Measurements from ENCODE around the gene EDNRB. TPM values are rescaled to one million over a fixed set of nuclear protein-coding genes. Genes with fewer than 3 reads are reported as not detected.

The EDNRB gene
- total and polyA plus RNA-seq, 2 experiments from 2014 or later: 0.11 to 0.32 TPM

GRCh38 chr13:77866971-77867370, 51.7 kb downstream of the EDNRB start:
- H3K9ac ChIP-seq: no peak overlapping the region
- H4K20me1 ChIP-seq (ENCODE audit: insufficient read depth): no peaks in the 10 kb centered on the region
- H3K4me2 ChIP-seq (ENCODE audit: unreplicated experiment): no peak overlapping the region
- no peak for DNase-seq
- in situ Hi-C loops (cut with MboI): no loop called here
- H2AFZ ChIP-seq: no peak overlapping the region
- no peaks in the 10 kb centered on the region for H3K4me1 ChIP-seq (ENCODE audit: insufficient read depth)
- no peaks in the 10 kb centered on the region for H3F3A ChIP-seq (ENCODE audit: insufficient read depth)
- H3K36me3 ChIP-seq (ENCODE audit: low read depth): no peaks in the 10 kb centered on the region
- H3K27ac ChIP-seq: no peak overlapping the region
- no peaks in the 10 kb centered on the region for H3K9me3 ChIP-seq (ENCODE audit: low read depth)
- H3K4me3 ChIP-seq: no peak overlapping the region
- no peaks in the 10 kb centered on the region for H3K9me2 ChIP-seq (ENCODE audit: insufficient read depth)
- no peaks in the 10 kb centered on the region for H3K79me2 ChIP-seq (ENCODE audit: insufficient read depth)
- no peaks in the 10 kb centered on the region for H3K27me3 ChIP-seq (replicated peaks; ENCODE audit: insufficient read depth)
- no peak for TF ChIP-seq EZH2phosphoT487 (IDR thresholded peaks at IDR 0.05; ENCODE audit: insufficient read depth, low read depth)
- TF ChIP-seq EZH2 (IDR thresholded peaks at IDR 0.05; ENCODE audit: insufficient read depth, poor library complexity, severe bottlenecking): no peak

- no peaks in the 10 kb centered on the region for H3K9me2 ChIP-seq (ENCODE audit: insufficient read depth)
- no peak overlapping the region for H3K27ac ChIP-seq
- WGBS, 2 experiments (ENCODE audit: low coverage in 1 of 2, low lambda C conversion rate in 2 of 2, missing lambda C conversion rate in 2 of 2): 80 to 82% methylated on average over 3 of the region's 3 CpGs
- H3K9me3 ChIP-seq (ENCODE audit: low read depth): no peaks in the 10 kb centered on the region
- no peaks in the 10 kb centered on the region for H4K20me1 ChIP-seq (ENCODE audit: insufficient read depth)
- no peak for DNase-seq
- H3K4me3 ChIP-seq: no peak overlapping the region
- peaks cover 6% of the 10 kb centered on the region for H3K4me1 ChIP-seq (ENCODE audit: insufficient read depth)
- in situ Hi-C loops (cut with MboI): no loop called here
- no peak overlapping the region for H3K4me2 ChIP-seq (ENCODE audit: unreplicated experiment)
- H3K9ac ChIP-seq: no peak overlapping the region
- TF ChIP-seq EZH2 (IDR thresholded peaks at IDR 0.05; ENCODE audit: insufficient read depth, poor library complexity, severe bottlenecking) (no peak), EZH2phosphoT487 (IDR thresholded peaks at IDR 0.05; ENCODE audit: insufficient read depth, low read depth) (no peak)
- no peaks in the 10 kb centered on the region for H3K79me2 ChIP-seq (ENCODE audit: insufficient read depth)
- H3K27me3 ChIP-seq (replicated peaks; ENCODE audit: insufficient read depth): no peaks in the 10 kb centered on the region
- no peaks in the 10 kb centered on the region for H3K36me3 ChIP-seq (ENCODE audit: low read depth)
- H3F3A ChIP-seq (ENCODE audit: insufficient read depth): 0 out of 2 replicates have a peak, but pooled peaks cover 10% of the 10 kb centered on the region
- H2AFZ ChIP-seq: no peak overlapping the region
Measured at GRCh38 chr13:77865622-77866021, 53.0 kb downstream of the EDNRB start.

- Histone ChIP-seq H3K4me3 (no peak overlapping the region), H3F3A (ENCODE audit: insufficient read depth) (peaks cover 20% of the 10 kb centered on the region; the same call in 1 of the 2 replicates), H3K79me2 (ENCODE audit: insufficient read depth) (no peaks in the 10 kb centered on the region), H3K27ac (no peak overlapping the region), H3K36me3 (ENCODE audit: low read depth) (no peaks in the 10 kb centered on the region), H3K9me3 (ENCODE audit: low read depth) (no peaks in the 10 kb centered on the region), H3K4me1 (ENCODE audit: insufficient read depth) (peaks cover 20% of the 10 kb centered on the region), H3K4me2 (ENCODE audit: unreplicated experiment) (no peak overlapping the region), H3K27me3 (replicated peaks; ENCODE audit: insufficient read depth) (no peaks in the 10 kb centered on the region), H3K9me2 (ENCODE audit: insufficient read depth) (no peaks in the 10 kb centered on the region), H3K9ac (no peak overlapping the region), H4K20me1 (ENCODE audit: insufficient read depth) (no peaks in the 10 kb centered on the region), H2AFZ (no peak overlapping the region)
- in situ Hi-C loops (cut with MboI): no loop called here
- WGBS, 2 experiments (ENCODE audit: low coverage in 1 of 2, low lambda C conversion rate in 2 of 2, missing lambda C conversion rate in 2 of 2): 60% methylated on average over 3 of the region's 3 CpGs
- no peak for DNase-seq
- TF ChIP-seq EZH2 (IDR thresholded peaks at IDR 0.05; ENCODE audit: insufficient read depth, poor library complexity, severe bottlenecking) (no peak), EZH2phosphoT487 (IDR thresholded peaks at IDR 0.05; ENCODE audit: insufficient read depth, low read depth) (no peak)
Measured at GRCh38 chr13:77863144-77863543, 55.5 kb downstream of the EDNRB start.

- no peak overlapping the region for H3K4me3 ChIP-seq
- peaks cover 20% of the 10 kb centered on the region for H3K4me1 ChIP-seq (ENCODE audit: insufficient read depth)
- H3K27me3 ChIP-seq (replicated peaks; ENCODE audit: insufficient read depth): no peaks in the 10 kb centered on the region
- H2AFZ ChIP-seq: no peak overlapping the region
- H3K4me2 ChIP-seq (ENCODE audit: unreplicated experiment): no peak overlapping the region
- 90 to 97% methylated on average over 3 of the region's 3 CpGs for WGBS, 2 experiments (ENCODE audit: low coverage in 1 of 2, low lambda C conversion rate in 2 of 2, missing lambda C conversion rate in 2 of 2)
- H4K20me1 ChIP-seq (ENCODE audit: insufficient read depth): no peaks in the 10 kb centered on the region
- TF ChIP-seq EZH2phosphoT487 (IDR thresholded peaks at IDR 0.05; ENCODE audit: insufficient read depth, low read depth) (no peak), EZH2 (IDR thresholded peaks at IDR 0.05; ENCODE audit: insufficient read depth, poor library complexity, severe bottlenecking) (no peak)
- H3K79me2 ChIP-seq (ENCODE audit: insufficient read depth): no peaks in the 10 kb centered on the region
- peaks cover 20% of the 10 kb centered on the region; the same call in 1 of the 2 replicates for H3F3A ChIP-seq (ENCODE audit: insufficient read depth)
- H3K9me3 ChIP-seq (ENCODE audit: low read depth): no peaks in the 10 kb centered on the region
- in situ Hi-C loops (cut with MboI): no loop called here
- no peak overlapping the region for H3K9ac ChIP-seq
- H3K27ac ChIP-seq: no peak overlapping the region
- no peaks in the 10 kb centered on the region for H3K36me3 ChIP-seq (ENCODE audit: low read depth)
- no peaks in the 10 kb centered on the region for H3K9me2 ChIP-seq (ENCODE audit: insufficient read depth)
- no peak for DNase-seq
Measured at GRCh38 chr13:77861741-77862140, 56.9 kb downstream of the EDNRB start.

- Histone ChIP-seq H3K9me3 (ENCODE audit: low read depth) (no peaks in the 10 kb centered on the region), H3K27me3 (replicated peaks; ENCODE audit: insufficient read depth) (no peaks in the 10 kb centered on the region), H3F3A (ENCODE audit: insufficient read depth) (peaks cover 20% of the 10 kb centered on the region; the same call in 1 of the 2 replicates), H3K36me3 (ENCODE audit: low read depth) (no peaks in the 10 kb centered on the region), H3K9ac (no peak overlapping the region), H3K4me2 (ENCODE audit: unreplicated experiment) (peak overlapping the region; percentile 71), H3K27ac (peak overlapping the region; percentile 82), H2AFZ (no peak overlapping the region), H3K79me2 (ENCODE audit: insufficient read depth) (no peaks in the 10 kb centered on the region), H4K20me1 (ENCODE audit: insufficient read depth) (no peaks in the 10 kb centered on the region), H3K9me2 (ENCODE audit: insufficient read depth) (no peaks in the 10 kb centered on the region), H3K4me3 (peak overlapping the region; percentile 20; the same call in 1 of the 2 replicates), H3K4me1 (ENCODE audit: insufficient read depth) (peaks cover 20% of the 10 kb centered on the region)
- in situ Hi-C loops (cut with MboI): no loop called here
- WGBS, 2 experiments (ENCODE audit: low coverage in 1 of 2, low lambda C conversion rate in 2 of 2, missing lambda C conversion rate in 2 of 2): 0 to 4% methylated on average over 1 of the region's 1 CpG
- DNase-seq: peak; percentile 82
- TF ChIP-seq EZH2phosphoT487 (IDR thresholded peaks at IDR 0.05; ENCODE audit: insufficient read depth, low read depth) (no peak), EZH2 (IDR thresholded peaks at IDR 0.05; ENCODE audit: insufficient read depth, poor library complexity, severe bottlenecking) (no peak)
Measured at GRCh38 chr13:77860507-77860981, 58.1 kb downstream of the EDNRB start.
